Measurements from ENCODE around the gene CDH22.

The CDH22 gene, protein sequence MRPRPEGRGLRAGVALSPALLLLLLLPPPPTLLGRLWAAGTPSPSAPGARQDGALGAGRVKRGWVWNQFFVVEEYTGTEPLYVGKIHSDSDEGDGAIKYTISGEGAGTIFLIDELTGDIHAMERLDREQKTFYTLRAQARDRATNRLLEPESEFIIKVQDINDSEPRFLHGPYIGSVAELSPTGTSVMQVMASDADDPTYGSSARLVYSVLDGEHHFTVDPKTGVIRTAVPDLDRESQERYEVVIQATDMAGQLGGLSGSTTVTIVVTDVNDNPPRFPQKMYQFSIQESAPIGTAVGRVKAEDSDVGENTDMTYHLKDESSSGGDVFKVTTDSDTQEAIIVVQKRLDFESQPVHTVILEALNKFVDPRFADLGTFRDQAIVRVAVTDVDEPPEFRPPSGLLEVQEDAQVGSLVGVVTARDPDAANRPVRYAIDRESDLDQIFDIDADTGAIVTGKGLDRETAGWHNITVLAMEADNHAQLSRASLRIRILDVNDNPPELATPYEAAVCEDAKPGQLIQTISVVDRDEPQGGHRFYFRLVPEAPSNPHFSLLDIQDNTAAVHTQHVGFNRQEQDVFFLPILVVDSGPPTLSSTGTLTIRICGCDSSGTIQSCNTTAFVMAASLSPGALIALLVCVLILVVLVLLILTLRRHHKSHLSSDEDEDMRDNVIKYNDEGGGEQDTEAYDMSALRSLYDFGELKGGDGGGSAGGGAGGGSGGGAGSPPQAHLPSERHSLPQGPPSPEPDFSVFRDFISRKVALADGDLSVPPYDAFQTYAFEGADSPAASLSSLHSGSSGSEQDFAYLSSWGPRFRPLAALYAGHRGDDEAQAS

DNA sequence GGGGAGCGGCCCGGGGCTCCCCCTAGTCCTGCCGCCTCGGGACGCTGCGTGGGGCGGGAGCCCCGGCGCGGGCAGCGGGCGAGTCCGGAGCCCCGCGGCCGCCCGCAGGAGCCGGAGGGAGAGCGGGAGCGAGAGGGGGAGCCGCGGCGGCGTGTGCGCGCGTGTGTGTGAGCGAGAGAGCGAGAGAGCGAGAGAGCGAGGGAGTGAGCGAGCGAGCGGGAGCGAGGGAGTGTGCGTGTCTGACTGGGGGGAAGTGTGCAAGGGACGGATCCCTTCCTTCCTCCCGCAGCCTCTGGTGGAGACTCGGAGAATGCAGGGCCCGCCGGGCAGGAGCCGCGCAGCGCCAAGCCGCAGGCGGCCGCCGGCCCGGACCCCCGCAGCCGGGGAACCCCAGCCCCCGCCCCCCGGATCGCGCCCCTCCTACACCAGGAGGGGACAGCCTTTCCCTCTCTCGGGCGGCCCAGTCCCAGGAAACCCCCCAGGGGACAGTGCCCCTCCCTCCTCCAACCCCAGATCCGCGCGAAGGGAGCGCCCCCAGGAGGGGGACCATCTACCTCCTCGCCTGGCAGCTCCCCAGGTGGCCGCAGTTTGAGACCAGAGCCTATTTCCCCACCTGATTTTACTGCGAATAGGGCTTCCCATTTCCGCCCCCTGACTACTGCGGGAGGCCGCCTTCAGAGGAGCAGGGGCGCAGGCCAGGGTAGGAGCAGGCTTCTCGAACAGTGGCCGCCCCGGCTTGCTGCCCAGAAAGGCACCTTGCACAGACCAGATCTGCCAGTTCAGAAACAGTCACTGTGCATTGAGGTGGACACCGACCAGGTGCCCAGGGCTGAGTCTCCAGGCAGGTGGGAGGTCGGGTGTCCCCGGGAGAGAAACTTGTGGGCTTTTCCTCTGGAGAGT, at the start of gene CDH22:
Gene CDH22, minus strand, starts transcription at position 241 of the 900 bp plus-strand sequence. CDS start 57,204 bp downstream, outside the sequence.
- Histone ChIP-seq H3K4me3 (ENCODE audit: low read length) (no peak within 1 kb of the TSS), H3K27me3 (ENCODE audit: control insufficient read depth, insufficient read depth, low read length) (peaks cover 82% of the 10 kb centered on the region)

DNA sequence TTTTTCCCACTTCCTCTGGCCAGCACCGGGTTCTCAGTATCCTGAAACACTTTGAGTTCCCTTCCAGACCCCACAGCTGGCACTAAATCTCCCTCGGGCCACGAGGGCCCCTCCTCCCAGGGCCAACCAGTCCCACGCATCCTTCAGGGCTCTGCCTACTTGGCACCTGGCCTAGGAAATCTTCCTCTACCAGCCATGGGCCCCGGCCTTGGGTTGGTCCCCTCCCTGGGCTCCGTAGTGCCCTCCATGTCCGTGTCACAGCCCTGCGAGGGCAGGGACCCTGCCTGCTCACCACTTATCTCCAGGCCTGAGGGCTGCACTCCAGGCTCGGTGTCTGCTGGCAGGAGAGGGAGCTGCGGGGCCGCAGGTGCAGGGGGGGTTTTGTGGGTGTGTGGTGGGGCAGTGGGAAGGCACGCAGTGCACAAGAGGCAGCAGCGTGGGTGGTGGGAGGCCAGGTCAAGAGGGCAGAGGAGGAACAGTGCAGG, 48.8 kb upstream of the CDH22 start:
- H3K27me3 ChIP-seq (ENCODE audit: control insufficient read depth, insufficient read depth, low read length) = no peaks in the 10 kb centered on the region
- peaks cover 12% of the 10 kb centered on the region for H3K4me1 ChIP-seq (ENCODE audit: control insufficient read depth, insufficient read depth, low read length)
- H3K4me3 ChIP-seq (ENCODE audit: low read length) = no peak overlapping the region
- no peak overlapping the region for H3K9ac ChIP-seq (ENCODE audit: low read length)
- no peaks in the 10 kb centered on the region for H3K36me3 ChIP-seq (ENCODE audit: control insufficient read depth, insufficient read depth, low read length)
- no peaks in the 10 kb centered on the region for H3K9me3 ChIP-seq (ENCODE audit: control insufficient read depth, low read length)

More for the DNA sequence above, at the start of gene CDH22:
- Histone ChIP-seq H3K9me3 (ENCODE audit: control insufficient read depth, low read length) (no peaks in the 10 kb centered on the region), H3K36me3 (ENCODE audit: control insufficient read depth, insufficient read depth, low read length) (no peaks in the 10 kb centered on the region), H3K9ac (ENCODE audit: low read length) (no peak within 1 kb of the TSS), H3K4me1 (ENCODE audit: control insufficient read depth, insufficient read depth, low read length) (peaks cover 28% of the 10 kb centered on the region)

DNA sequence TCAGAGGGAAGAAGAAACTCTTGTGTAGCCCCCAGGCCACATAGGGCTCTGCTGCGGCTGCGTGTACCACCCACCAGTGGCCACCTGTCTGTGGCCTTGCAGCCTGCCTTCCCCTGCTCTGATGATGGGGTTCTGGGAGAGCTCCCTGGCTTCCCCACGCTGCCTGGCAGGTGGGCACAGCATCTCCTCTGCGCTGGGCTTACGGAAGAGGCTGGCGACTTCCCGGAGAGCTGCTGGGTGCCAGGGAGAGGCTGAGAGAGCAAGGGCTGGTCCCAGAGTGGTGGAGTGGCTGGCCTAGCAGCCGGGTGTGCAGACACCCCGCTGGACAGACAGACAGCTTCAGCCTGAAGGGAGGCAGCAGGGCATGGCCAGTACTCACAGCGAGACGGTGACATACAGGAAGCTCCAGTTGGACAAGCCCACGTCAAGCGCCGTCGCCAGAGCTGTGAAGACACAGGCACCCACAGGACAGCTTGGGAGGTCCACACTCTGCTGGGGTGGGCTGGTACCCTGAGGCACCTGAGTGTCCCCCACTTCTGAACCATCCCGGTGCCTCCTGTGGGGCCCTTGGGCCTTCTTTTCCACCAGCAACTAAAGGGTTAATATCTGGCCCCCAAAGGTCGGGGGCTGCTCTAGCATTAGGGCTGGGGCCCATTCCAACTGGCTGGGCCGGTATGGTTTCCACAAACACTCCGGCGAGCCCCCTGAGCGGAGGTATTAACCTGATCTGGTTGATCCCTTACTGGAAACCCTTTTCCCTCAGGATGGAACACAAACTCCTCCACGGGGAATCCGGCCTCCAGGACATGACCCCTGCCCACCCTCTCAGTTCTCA, 48.1 kb upstream of the CDH22 start:
- H3K9ac ChIP-seq (ENCODE audit: low read length) = no peak overlapping the region
- no peaks in the 10 kb centered on the region for H3K27me3 ChIP-seq (ENCODE audit: control insufficient read depth, insufficient read depth, low read length)
- no peaks in the 10 kb centered on the region for H3K9me3 ChIP-seq (ENCODE audit: control insufficient read depth, low read length)
- H3K4me3 ChIP-seq (ENCODE audit: low read length) = no peak overlapping the region
- H3K36me3 ChIP-seq (ENCODE audit: control insufficient read depth, insufficient read depth, low read length) = no peaks in the 10 kb centered on the region
- H3K4me1 ChIP-seq (ENCODE audit: control insufficient read depth, insufficient read depth, low read length) = peaks cover 7% of the 10 kb centered on the region

DNA sequence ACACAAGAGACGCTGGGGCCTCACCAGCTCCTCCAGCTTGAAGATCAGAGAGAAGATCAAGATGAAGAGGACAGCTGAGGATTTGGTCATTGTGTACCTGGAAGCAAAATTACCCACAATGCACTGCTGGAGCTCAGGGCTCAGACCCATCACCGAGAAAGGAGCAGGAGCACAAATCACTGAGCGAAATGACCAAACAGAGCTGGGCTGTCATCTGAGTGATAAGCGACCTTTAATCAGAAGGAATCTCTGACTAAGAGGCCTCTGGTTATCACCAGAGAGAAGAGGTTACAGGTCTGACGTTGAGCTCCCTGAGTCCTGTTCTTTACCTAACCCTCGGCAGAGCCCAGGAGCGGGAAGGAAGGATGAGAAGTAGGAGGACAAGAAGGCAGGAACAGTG, 47.5 kb upstream of the CDH22 start:
- no peaks in the 10 kb centered on the region for H3K27me3 ChIP-seq (ENCODE audit: control insufficient read depth, insufficient read depth, low read length)
- H3K4me3 ChIP-seq (ENCODE audit: low read length) = no peak overlapping the region
- H3K36me3 ChIP-seq (ENCODE audit: control insufficient read depth, insufficient read depth, low read length) = peaks cover 6% of the 10 kb centered on the region
- no peaks in the 10 kb centered on the region for H3K9me3 ChIP-seq (ENCODE audit: control insufficient read depth, low read length)
- no peak overlapping the region for H3K9ac ChIP-seq (ENCODE audit: low read length)
- H3K4me1 ChIP-seq (ENCODE audit: control insufficient read depth, insufficient read depth, low read length) = peaks cover 7% of the 10 kb centered on the region

DNA sequence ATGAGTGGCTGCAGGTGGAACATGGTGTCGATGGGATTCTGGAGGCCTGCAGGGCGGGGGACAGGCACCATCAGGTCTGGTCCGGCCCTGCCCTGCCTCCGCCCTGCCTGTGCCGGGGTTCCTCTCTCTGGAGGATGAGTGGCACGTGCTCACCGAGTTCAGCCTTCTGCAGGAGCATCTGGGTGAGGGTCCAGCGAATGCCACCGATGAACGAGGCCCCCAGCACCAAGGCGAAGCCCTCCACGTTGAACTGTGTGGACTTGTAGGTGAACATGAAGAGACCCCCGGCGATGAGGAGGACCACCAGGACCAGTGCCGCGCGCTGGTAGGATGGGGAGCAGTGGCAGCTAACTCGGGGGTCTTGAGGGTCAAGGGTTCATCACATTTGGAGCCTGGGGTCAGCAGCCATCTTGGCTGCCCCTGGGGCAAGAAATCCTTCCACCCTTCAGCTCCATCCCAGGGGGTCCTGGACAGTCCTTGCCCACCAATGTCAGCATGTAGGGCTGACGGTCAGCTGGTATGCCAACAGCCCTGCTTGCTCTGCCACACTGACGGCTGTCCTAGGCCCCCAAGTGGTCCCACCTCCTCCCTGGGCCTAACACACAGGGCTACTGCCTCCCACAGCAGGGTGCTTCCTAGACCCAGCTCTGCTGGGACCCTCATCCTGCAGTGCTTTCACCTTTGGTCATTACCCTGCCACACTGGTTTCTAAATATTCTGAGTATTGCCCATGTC, 46.8 kb upstream of the CDH22 start:
- Histone ChIP-seq H3K9ac (ENCODE audit: low read length) (no peak overlapping the region), H3K36me3 (ENCODE audit: control insufficient read depth, insufficient read depth, low read length) (peaks cover 7% of the 10 kb centered on the region), H3K4me1 (ENCODE audit: control insufficient read depth, insufficient read depth, low read length) (peaks cover 9% of the 10 kb centered on the region), H3K9me3 (ENCODE audit: control insufficient read depth, low read length) (no peaks in the 10 kb centered on the region), H3K4me3 (ENCODE audit: low read length) (no peak overlapping the region), H3K27me3 (ENCODE audit: control insufficient read depth, insufficient read depth, low read length) (no peaks in the 10 kb centered on the region)

DNA sequence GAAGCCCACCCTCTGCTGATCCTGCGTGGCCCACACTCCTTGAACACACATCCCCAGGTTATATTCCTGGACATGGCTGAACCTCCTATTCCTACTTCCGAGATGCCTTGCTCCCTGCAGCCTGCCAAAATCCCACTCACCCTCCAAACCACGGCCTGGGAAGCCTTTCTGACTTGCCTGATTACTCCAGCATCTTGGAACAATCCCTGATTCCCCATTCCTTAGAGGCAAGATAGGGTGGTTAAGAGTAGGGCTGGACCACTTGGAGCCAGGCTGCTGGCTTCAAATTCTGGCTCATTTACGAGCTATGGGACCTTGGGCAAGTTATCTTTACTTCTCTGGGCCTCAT, 45.9 kb upstream of the CDH22 start:
- no peaks in the 10 kb centered on the region for H3K27me3 ChIP-seq (ENCODE audit: control insufficient read depth, insufficient read depth, low read length)
- no peak overlapping the region for H3K4me3 ChIP-seq (ENCODE audit: low read length)
- H3K36me3 ChIP-seq (ENCODE audit: control insufficient read depth, insufficient read depth, low read length) = peaks cover 7% of the 10 kb centered on the region
- H3K9me3 ChIP-seq (ENCODE audit: control insufficient read depth, low read length) = no peaks in the 10 kb centered on the region
- no peak overlapping the region for H3K9ac ChIP-seq (ENCODE audit: low read length)
- H3K4me1 ChIP-seq (ENCODE audit: control insufficient read depth, insufficient read depth, low read length) = peaks cover 11% of the 10 kb centered on the region

DNA sequence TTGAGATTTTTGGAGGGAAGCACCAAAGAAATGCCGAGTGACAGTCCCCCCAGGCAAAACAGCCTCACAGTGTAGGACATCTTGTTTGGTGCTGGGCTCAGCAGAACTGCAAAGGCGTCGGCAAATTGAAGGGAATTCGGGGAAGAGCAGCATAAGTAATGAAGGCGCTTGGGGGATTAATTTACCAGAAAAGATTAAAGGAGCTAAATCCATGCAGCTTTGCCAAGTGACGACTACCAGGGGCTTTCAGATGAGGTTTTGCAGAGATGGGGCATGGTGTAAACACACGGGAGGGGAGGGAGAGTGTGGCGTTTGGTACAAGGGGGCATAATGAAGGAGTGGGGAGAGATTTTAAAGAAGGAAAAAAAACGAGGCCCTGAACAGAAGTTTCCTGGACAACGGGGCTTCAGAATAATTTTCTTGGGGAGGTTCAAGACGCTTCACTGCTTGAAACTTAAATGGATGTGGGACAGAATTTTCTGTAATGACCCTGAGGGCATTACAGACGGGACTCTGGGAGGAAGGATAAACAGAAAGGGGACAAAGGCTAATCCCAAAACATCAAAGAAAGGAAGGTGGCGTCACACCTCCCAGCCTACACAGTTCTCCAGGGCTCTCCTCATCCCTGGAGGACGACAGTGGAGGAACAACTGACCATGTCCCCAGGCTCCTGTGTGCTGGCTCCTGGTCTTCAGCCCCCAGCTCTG, 45.4 kb upstream of the CDH22 start:
- H3K36me3 ChIP-seq (ENCODE audit: control insufficient read depth, insufficient read depth, low read length) = peaks cover 7% of the 10 kb centered on the region
- peaks cover 11% of the 10 kb centered on the region for H3K4me1 ChIP-seq (ENCODE audit: control insufficient read depth, insufficient read depth, low read length)
- no peaks in the 10 kb centered on the region for H3K27me3 ChIP-seq (ENCODE audit: control insufficient read depth, insufficient read depth, low read length)
- no peak overlapping the region for H3K4me3 ChIP-seq (ENCODE audit: low read length)
- no peak overlapping the region for H3K9ac ChIP-seq (ENCODE audit: low read length)
- no peaks in the 10 kb centered on the region for H3K9me3 ChIP-seq (ENCODE audit: control insufficient read depth, low read length)

DNA sequence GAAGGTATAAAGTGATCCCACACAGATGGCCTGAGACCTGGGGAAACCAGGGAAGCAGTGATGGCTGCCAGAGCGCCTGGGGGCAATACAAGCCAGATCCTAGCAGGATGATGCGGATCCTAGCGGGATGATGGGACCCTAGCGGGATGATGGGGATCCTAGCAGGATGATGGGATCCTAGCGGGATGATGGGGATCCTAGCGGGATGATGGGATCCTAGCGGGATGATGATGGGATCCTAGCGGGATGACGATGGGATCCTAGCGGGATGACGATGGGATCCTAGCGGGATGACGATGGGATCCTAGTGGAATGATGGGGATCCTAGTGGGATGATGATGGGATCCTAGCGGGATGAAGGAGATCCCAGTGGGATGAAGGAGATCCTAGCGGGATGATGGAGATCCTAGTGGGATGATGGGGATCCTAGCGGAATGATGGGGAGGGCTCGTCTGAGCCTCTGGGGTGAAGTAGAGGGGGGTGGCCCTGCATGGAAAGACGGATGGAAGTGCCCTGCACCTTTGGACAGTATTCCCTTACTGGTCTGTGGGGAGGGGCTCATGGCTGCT, 44.2 kb upstream of the CDH22 start:
- H3K27me3 ChIP-seq (ENCODE audit: control insufficient read depth, insufficient read depth, low read length) = no peaks in the 10 kb centered on the region
- no peaks in the 10 kb centered on the region for H3K9me3 ChIP-seq (ENCODE audit: control insufficient read depth, low read length)
- no peak overlapping the region for H3K4me3 ChIP-seq (ENCODE audit: low read length)
- no peak overlapping the region for H3K9ac ChIP-seq (ENCODE audit: low read length)
- H3K4me1 ChIP-seq (ENCODE audit: control insufficient read depth, insufficient read depth, low read length) = peaks cover 10% of the 10 kb centered on the region
- peaks cover 7% of the 10 kb centered on the region for H3K36me3 ChIP-seq (ENCODE audit: control insufficient read depth, insufficient read depth, low read length)

DNA sequence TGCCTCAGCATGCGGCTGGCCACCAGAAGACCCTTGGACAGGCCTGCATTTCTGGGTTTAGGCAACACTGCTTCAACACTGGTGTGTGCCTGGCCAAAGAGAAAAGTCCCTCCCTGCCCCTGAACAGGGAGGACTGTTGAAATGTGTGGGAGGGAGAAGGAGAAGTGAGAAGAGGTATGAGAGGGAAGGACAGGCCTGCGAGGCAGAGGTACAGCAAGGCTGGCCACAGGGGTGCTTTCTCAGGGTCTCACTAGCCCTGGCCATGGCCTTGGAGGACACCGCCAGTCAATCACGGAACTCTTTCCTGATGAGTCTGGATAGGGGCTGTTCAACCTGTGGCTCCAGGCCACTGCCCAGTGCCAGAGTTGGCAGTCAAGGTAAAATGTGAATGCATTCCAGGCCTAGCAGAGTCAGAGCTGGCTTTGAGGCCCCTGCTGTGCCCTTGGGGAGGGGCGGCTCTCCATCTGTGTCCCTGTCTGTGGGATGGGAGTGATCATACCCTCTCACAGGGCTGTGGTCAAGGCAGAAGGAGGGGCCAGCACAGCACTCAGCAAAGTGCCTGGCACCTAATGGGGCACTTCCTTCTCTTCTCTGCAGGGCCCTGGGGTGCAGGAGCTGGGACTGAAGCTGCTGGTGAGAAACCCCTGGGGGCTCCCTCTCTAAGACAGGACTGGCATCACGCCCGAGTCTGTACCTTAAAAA, 43.2 kb upstream of the CDH22 start:
- no peaks in the 10 kb centered on the region for H3K9me3 ChIP-seq (ENCODE audit: control insufficient read depth, low read length)
- peaks cover 4% of the 10 kb centered on the region for H3K4me1 ChIP-seq (ENCODE audit: control insufficient read depth, insufficient read depth, low read length)
- peaks cover 7% of the 10 kb centered on the region for H3K36me3 ChIP-seq (ENCODE audit: control insufficient read depth, insufficient read depth, low read length)
- H3K27me3 ChIP-seq (ENCODE audit: control insufficient read depth, insufficient read depth, low read length) = no peaks in the 10 kb centered on the region
- no peak overlapping the region for H3K4me3 ChIP-seq (ENCODE audit: low read length)
- H3K9ac ChIP-seq (ENCODE audit: low read length) = no peak overlapping the region

DNA sequence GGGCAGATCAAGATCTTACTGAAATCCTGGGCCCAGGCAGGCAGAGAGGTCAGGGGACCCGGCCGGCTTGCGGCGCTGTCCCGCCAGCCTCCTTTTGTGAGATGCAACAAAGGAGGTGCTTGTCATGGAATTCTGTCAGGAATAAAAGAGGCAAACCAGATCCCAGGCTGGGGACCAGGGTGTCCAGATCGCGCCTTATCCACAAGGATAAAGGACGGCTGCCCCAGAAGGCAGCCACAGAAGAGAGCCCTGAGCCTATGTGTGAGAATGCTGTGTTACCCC, 42.6 kb upstream of the CDH22 start:
- H3K36me3 ChIP-seq (ENCODE audit: control insufficient read depth, insufficient read depth, low read length) = peaks cover 7% of the 10 kb centered on the region
- H3K9ac ChIP-seq (ENCODE audit: low read length) = no peak overlapping the region
- H3K4me3 ChIP-seq (ENCODE audit: low read length) = no peak overlapping the region
- H3K27me3 ChIP-seq (ENCODE audit: control insufficient read depth, insufficient read depth, low read length) = no peaks in the 10 kb centered on the region
- no peaks in the 10 kb centered on the region for H3K9me3 ChIP-seq (ENCODE audit: control insufficient read depth, low read length)
- H3K4me1 ChIP-seq (ENCODE audit: control insufficient read depth, insufficient read depth, low read length) = peaks cover 4% of the 10 kb centered on the region
